Right lobe of liver (tissue), 6 donors: ENCODE data around the gene CTSZ. TPM values are rescaled to one million over a fixed set of nuclear protein-coding genes. Genes with fewer than 3 reads are reported as not detected.

Experiments used
- ATAC-seq, 4 donors: fragments of 200-7000 bp; cut with Tn5 transposase; one replicate each; pipeline ENCODE4 v1.9.1; 2020; ENCODE audit warnings: mild to moderate bottlenecking in 4 of 4, moderate library complexity in 4 of 4
- DNase-seq, 3 donors: peaks; one replicate each; pipeline ENCODE4 v3.0.0-alpha.2; 2020
- H3K27ac ChIP-seq, 3 donors: fragments of 200-600 bp; one replicate each; pipeline ENCODE4 v1.8.0; 2022
- H3K27me3 ChIP-seq, 2 donors: fragments of 200-600 bp; one replicate each; pipeline ENCODE4 v1.8.0; 2022
- H3K36me3 ChIP-seq, 4 donors: fragments of 200-600 bp; sonication (generic) in 1 of 4; one replicate each; pipeline versions ENCODE4 v1.5.1 to v1.8.0; 2017 to 2022; ENCODE audit warnings: control low read depth in 1 of 4
- H3K4me1 ChIP-seq, 4 donors: fragments of 200-600 bp; sonication (generic) in 1 of 4; one replicate each; pipeline versions ENCODE4 v1.5.1 to v1.8.0; 2017 to 2022; ENCODE audit warnings: control low read depth in 1 of 4
- H3K4me3 ChIP-seq, 3 donors: fragments of 200-600 bp; one replicate each; pipeline ENCODE4 v1.8.0; 2022
- H3K9me3 ChIP-seq, 4 donors: fragments of 200-600 bp; sonication (generic) in 1 of 4; one replicate each; pipeline versions ENCODE4 v1.5.1 to v1.8.0; 2017 to 2022; ENCODE audit warnings: control low read depth in 1 of 4
- CTCF ChIP-seq, 4 donors: fragments of 200-600 bp in 3 of 4; fragments of 450-650 bp in 1 of 4; IDR thresholded peaks; one replicate each; pipeline versions ENCODE4 v1.5.1 to v1.8.0; 2016 to 2022; ENCODE audit warnings: antibody characterized with exemption in 4 of 4, mild to moderate bottlenecking in 2 of 4
- POLR2A ChIP-seq: fragments of 450-650 bp; IDR thresholded peaks from one replicate; pipeline ENCODE4 v1.6.1; 2017; ENCODE audit warnings: antibody characterized with exemption, mild to moderate bottlenecking
- WGBS: methylation state at CpG from one replicate; pipeline ENCODE4 v1.1.6; 2018; ENCODE audit warnings: low coverage, low lambda C conversion rate; ENCODE audit not compliant: insufficient coverage; ENCODE audit errors: missing lambda C conversion rate; 5-methylcytosine and 5-hydroxymethylcytosine counted together
- intact Hi-C, 2 donors: fragments of 100-400 bp; cut with DNase I; formaldehyde crosslinking; loops; one replicate each; pipeline versions ENCODE4 v1.11.2 to v1.14.1; 2022
- total RNA-seq, 6 experiments: library from RNA; depleted of rRNA in 2 of 6; stranded (reverse); fragments of >200 nt in 2 of 6; fragmentation: NEBNext Ultra II Directional in 3 of 6; extraction: Animal tissue kit (Norgen Biotek cat#: 25700) in 3 of 6; gene quantifications; one replicate each; pipeline versions ENCODE4 v1.1.0 to v1.2.4, GENCODE V29; 2016 to 2023
- donor health status: DM: no; HTN: yes; CAD: no.
- donor health status: DM: no; HTN: no; CAD: no.
- donor health status: DM: no; HTN: no; CAD: no.
- donor health status: DM: no; HTN: yes; CAD: no.
- donor health status: DM: no; HTN: yes; CAD: no.

The CTSZ gene
- total RNA-seq, 6 experiments from 2014 or later = 198 to 296 (median 222) TPM

GRCh38 chr20:59001068-59001448 lies 6.0 kb downstream of the CTSZ start:
- intact Hi-C loops = no loop called here
- TF ChIP-seq CTCF (IDR thresholded peaks at IDR 0.05) (no peak), POLR2A (no peak)
- H3K9me3 ChIP-seq = no peaks in the 10 kb centered on the region
- peaks cover 0 to 29% (median 14%) of the 10 kb centered on the region in 4 donors for H3K4me1 ChIP-seq
- no peak overlapping the region for H3K27ac ChIP-seq
- ATAC-seq (no peak), DNase-seq (peak in 1 of 3 donors; percentile 38)
- no CpG with 5 or more reads among the region's 13 CpGs for WGBS
- H3K27me3 ChIP-seq = no peaks in the 10 kb centered on the region
- H3K4me3 ChIP-seq = no peak overlapping the region
- H3K36me3 ChIP-seq = peaks cover 0 to 77% (median 12%) of the 10 kb centered on the region in 4 donors

GRCh38 chr20:59000326-59000725 lies 6.7 kb downstream of the CTSZ start:
- Histone ChIP-seq H3K9me3 (no peaks in the 10 kb centered on the region), H3K27me3 (no peaks in the 10 kb centered on the region), H3K4me1 (peaks cover 0 to 32% (median 13%) of the 10 kb centered on the region in 4 donors), H3K4me3 (no peak overlapping the region), H3K27ac (no peak overlapping the region), H3K36me3 (peaks cover 0 to 80% (median 12%) of the 10 kb centered on the region in 4 donors)
- DNase-seq (no peak), ATAC-seq (no peak)
- intact Hi-C loops = no loop called here
- no CpG with 5 or more reads among the region's 3 CpGs for WGBS
- TF ChIP-seq POLR2A (no peak), CTCF (IDR thresholded peaks at IDR 0.05) (no peak)

GRCh38 chr20:58998656-58999055 lies 8.4 kb downstream of the CTSZ start:
- intact Hi-C loops = no loop called here
- Histone ChIP-seq H3K27ac (no peak overlapping the region), H3K27me3 (no peaks in the 10 kb centered on the region), H3K36me3 (peaks cover 0 to 90% (median 22%) of the 10 kb centered on the region in 4 donors), H3K9me3 (no peaks in the 10 kb centered on the region), H3K4me1 (peaks cover 0 to 27% (median 11%) of the 10 kb centered on the region in 4 donors), H3K4me3 (no peak overlapping the region)
- TF ChIP-seq POLR2A (no peak), CTCF (IDR thresholded peaks at IDR 0.05) (no peak)
- WGBS = 100% methylated on average over 5 of the region's 11 CpGs
- ATAC-seq (no peak), DNase-seq (peak in 1 of 3 donors; percentile 37)

GRCh38 chr20:58997141-58997770 lies 9.8 kb downstream of the CTSZ start:
- Histone ChIP-seq H3K27ac (peak overlapping the region in 1 of 3 donors; percentile 87), H3K36me3 (peaks cover 0 to 82% (median 26%) of the 10 kb centered on the region in 4 donors), H3K4me3 (no peak overlapping the region), H3K9me3 (no peaks in the 10 kb centered on the region), H3K27me3 (no peaks in the 10 kb centered on the region), H3K4me1 (peaks cover 0 to 39% (median 15%) of the 10 kb centered on the region in 4 donors)
- intact Hi-C loops = no loop called here
- DNase-seq (no peak), ATAC-seq (no peak)
- 93% methylated on average over 22 of the region's 24 CpGs for WGBS
- TF ChIP-seq CTCF (IDR thresholded peaks at IDR 0.05) (no peak), POLR2A (no peak)
